ENCODE results near the gene FAM53B.

GRCh38 chr10:124685261-124685660, 58.9 kb downstream of the FAM53B start:
- no peak for TF ChIP-seq CTCF (IDR thresholded peaks at IDR 0.05)
- no peak for TF ChIP-seq EP300 (IDR thresholded peaks at IDR 0.05)

Data from esophagus muscularis mucosa (tissue), 3 donors.